Activated naive CD4-positive, alpha-beta T cell treated with anti-CD3 and anti-CD28 coated beads, Interleukin-2, amount 50 U/mL, for 72 hours (primary cell): ENCODE data around the gene MLLT11. TPM values are rescaled to one million over a fixed set of nuclear protein-coding genes. Genes with fewer than 3 reads are reported as not detected.
"Not testable (repeated sequence)": the region's sequence is repeated elsewhere in the genome, so short reads cannot be mapped to it uniquely, and the experiment has no call there.

Source experiments
- ATAC-seq, 2 donors: fragments of 150-1000 bp; cut with Tn5 transposase; 2 replicates each; pipeline ENCODE4 v1.10.0; 2021; ENCODE audit warnings: mild to moderate bottlenecking in 2 of 2, moderate library complexity in 2 of 2
- DNase-seq, 2 donors: peaks; one replicate each; pipeline ENCODE4 v3.0.0; 2021 to 2022; ENCODE audit warnings: low spot score in 2 of 2
- H3K27ac Mint-ChIP-seq, 2 donors: one replicate each; pipeline ENCODE4 v1.8.0; 2022; ENCODE audit warnings: mild to moderate bottlenecking in 2 of 2, mixed read lengths in 2 of 2
- H3K36me3 Mint-ChIP-seq, 2 donors: one replicate each; pipeline ENCODE4 v1.8.0; 2022; ENCODE audit warnings: mixed read lengths in 2 of 2
- H3K9me3 Mint-ChIP-seq, 2 donors: one replicate each; pipeline ENCODE4 v1.8.0; 2022; ENCODE audit warnings: mixed read lengths in 2 of 2
- total RNA-seq, 2 donors: library from RNA; stranded (reverse); gene quantifications; one replicate each; pipeline ENCODE4 v1.2.3, GENCODE V29; 2022

The MLLT11 gene
- total RNA-seq, 2 donors from 2014 or later = 5.6 TPM

DNA sequence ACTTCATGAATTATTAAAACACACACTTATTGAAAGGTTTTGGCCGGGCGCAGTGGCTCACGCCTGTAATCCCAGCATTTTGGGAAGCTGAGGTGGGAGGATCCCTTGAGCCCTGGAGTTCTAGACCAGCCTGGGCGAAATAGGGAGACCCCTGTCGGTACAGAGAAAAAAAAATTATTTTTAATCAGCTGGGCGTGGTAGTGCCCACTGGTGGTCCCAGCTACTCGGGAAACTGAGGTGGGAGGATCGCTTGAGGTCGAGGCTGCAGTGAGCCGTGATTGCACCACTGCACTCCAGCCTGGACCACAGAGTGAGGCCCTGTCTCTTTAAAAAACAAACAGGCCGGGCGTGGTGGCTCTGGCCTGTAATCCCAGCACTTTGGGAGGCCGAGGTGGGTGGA is 12.0 kb downstream of the MLLT11 start:
- ATAC-seq (no peak), DNase-seq (no peak)
- Mint-ChIP-seq H3K36me3 (peaks cover 7 to 10% of the 10 kb centered on the region in 2 donors), H3K9me3 (no peaks in the 10 kb centered on the region), H3K27ac (peak overlapping the region in 1 of 2 donors; percentile 99)

DNA sequence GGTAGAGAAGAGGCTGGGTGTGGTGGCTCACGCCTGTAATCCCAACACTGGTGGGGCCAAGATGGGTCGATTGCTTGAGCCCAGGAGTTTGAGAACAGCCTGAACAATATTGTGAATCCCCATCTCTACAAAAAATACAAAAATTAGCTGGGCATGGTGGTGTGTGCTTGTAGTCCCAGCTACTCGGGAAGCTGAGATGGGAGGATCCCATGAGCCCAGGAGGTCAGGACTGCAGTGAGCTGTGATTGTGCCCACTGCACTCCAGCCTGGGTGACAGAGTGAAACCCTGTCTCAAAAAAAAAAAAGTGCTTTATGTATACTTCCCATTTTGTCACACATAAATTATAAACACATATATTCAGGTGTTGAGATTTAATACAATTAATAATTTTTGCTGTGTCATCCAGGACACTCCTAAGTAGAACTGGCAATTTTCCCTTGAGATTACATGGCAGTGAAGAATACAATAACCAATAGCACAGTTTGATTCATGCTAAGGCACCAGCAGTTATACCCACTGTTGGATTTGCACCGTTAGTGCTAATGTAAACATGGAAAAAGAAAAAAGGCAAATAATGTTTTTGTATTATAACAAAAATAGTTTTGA is 25.9 kb downstream of the MLLT11 start:
- Mint-ChIP-seq H3K9me3 (no peaks in the 10 kb centered on the region), H3K36me3 (no peaks in the 10 kb centered on the region), H3K27ac (no peak overlapping the region)
- ATAC-seq (no peak), DNase-seq (no peak)

DNA sequence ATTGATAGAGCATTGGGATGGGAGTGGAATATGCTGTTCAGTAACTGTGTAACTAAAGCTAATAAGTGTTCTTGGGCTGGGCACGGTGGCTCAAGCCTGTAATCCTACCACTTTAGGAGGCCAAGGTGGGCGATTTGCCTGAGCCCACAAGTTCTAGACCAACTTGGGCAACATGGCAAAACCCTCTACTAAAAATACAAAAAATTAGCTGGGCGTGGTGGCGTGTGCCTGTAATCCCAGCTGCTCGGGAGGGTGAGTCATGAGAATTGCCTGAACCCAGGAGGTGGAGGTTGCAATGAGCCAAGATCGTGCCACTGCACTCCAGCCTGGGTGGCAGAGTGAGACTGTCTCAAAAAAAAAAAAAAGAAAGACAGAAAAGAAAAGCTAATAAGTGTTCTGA is 37.2 kb downstream of the MLLT11 start:
- H3K9me3 Mint-ChIP-seq, DNase-seq, H3K36me3 Mint-ChIP-seq, ATAC-seq: not testable (repeated sequence)
- H3K27ac Mint-ChIP-seq = peak overlapping the region in 1 of 2 donors; percentile 47

DNA sequence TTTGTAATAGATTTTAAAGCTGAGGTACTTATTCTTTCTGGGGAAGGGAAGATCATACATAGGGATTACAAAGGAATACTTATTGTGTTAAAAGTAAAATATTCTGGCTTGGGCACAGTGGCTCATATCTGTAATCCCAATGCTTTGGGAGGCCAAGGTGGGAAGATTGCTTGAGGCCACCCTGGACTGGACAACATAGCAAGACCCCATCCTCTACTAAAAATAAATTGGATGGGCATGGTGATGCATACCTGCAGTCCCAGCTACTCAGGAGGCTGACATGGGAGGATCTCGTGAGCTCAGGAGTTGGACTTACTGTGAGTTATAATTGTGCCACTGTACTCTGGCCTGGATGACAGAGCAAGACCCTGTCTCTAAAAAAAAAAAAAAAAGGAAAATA is 37.9 kb downstream of the MLLT11 start:
- DNase-seq (no peak), ATAC-seq (no peak)
- Mint-ChIP-seq H3K36me3 (no peaks in the 10 kb centered on the region), H3K27ac (no peak overlapping the region), H3K9me3 (no peaks in the 10 kb centered on the region)

DNA sequence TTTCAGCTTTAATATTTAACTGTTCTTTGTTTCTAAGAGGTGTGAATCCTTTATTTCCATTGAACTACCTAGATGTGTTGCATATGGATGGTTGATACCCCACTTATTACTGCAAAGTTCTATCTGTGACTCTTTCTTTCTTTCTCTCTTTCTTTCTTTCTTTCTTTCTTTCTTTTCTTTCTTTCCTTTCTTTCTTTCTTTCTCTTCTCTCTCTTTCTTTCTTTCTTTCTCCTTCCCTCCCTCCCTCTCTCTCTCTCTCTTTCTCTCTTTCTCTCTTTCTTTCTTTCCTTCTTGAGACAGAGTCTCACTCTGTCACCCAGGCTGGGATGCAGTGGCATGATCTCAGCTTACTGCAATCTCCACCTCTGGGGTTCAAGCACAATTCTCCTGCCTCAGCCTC is 44.4 kb downstream of the MLLT11 start:
- no peaks in the 10 kb centered on the region for H3K9me3 Mint-ChIP-seq
- H3K36me3 Mint-ChIP-seq = no peaks in the 10 kb centered on the region
- DNase-seq (no peak), ATAC-seq (no peak)
- H3K27ac Mint-ChIP-seq = no peak overlapping the region

DNA sequence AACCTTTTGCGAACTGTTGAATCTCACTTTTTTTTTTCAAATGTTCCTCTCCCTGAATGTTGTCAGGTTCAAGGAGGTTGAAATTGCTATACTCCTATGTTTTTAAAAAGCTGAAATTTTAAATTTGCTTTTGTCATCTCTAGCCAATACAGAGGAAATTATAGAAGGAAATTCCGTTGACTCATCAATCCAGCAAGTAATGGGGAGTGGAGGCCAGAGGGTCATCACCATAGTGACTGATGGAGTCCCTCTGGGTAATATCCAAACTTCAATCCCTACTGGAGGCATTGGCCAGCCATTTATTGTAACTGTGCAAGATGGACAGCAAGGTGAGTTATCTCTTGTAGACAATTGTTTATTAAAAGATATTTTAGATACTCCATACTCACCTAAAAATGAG is 46.7 kb downstream of the MLLT11 start:
- Mint-ChIP-seq H3K9me3 (no peaks in the 10 kb centered on the region), H3K27ac (no peak overlapping the region), H3K36me3 (no peaks in the 10 kb centered on the region)
- ATAC-seq = no peak
- no peak for DNase-seq

DNA sequence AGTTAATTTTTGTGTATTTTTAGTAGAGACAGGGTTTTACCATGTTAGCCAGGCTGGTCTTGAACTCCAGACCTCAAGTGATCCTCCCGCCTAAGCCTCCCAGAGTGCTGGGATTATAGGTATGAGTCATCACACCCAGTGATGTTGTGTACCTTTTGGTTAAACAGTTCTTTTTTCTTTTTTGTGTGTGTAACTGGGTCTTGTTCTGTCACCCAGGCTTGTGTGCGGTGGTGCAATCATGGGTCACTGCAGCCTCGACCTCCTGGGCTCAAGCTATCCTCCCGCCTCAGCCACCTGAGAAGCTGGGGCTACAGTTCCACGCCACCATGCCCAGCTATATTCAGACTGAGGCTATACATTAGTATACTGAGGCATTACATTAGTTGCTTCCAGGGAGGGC is 48.1 kb downstream of the MLLT11 start:
- Mint-ChIP-seq H3K27ac (no peak overlapping the region), H3K36me3 (no peaks in the 10 kb centered on the region), H3K9me3 (no peaks in the 10 kb centered on the region)
- ATAC-seq (no peak), DNase-seq (no peak)

DNA sequence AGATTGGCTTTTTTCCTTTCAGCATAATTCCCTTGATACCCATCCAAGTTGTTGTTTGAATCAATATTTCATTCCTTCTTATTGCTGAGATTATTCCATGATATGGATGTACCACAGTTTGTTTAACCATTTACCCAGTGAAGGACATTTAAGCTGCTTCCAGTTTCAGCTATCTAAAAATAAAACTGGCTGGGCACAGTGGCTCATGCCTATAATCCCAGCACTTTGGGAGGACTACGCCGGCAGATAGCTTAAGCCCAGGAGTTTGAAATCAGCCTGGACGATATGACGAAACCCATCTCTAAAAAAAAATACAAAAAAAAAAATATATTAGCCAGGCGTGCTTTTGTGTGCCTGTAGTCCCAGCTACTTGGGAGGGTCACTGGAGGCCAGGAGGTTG is 53.7 kb downstream of the MLLT11 start:
- Mint-ChIP-seq H3K9me3 (no peaks in the 10 kb centered on the region), H3K27ac (no peak overlapping the region), H3K36me3 (no peaks in the 10 kb centered on the region)
- ATAC-seq (no peak), DNase-seq (no peak)

Other genes starting within 250 kb of the MLLT11 start
- 10 to 100 TPM; 37.0 to 61.1 TPM for gene ARNT, start 183.8 kb upstream of the MLLT11 start, total RNA-seq
- not detected for gene CTXND2, start 173.3 kb upstream of the MLLT11 start, total RNA-seq
- 10 to 100 TPM; 57.4 to 73.6 TPM for gene SETDB1, start 134.0 kb upstream of the MLLT11 start, total RNA-seq
- 100 to 1,000 TPM; 110 to 134 TPM for gene CERS2, start 85.6 kb upstream of the MLLT11 start, total RNA-seq
- not detected for gene ANXA9, start 78.1 kb upstream of the MLLT11 start, total RNA-seq
- 10 to 100 TPM; 23.3 to 32.3 TPM for gene MINDY1, start 53.5 kb upstream of the MLLT11 start, total RNA-seq
- gene PRUNE1, start 51.9 kb upstream of the MLLT11 start, total RNA-seq = 10 to 100 TPM; 18.0 to 20.7 TPM
- 1 to 10 TPM in 1 of 2 donors, under 1 TPM in 1; 0.89 to 3.1 TPM for gene BNIPL, start 23.8 kb upstream of the MLLT11 start, total RNA-seq
- 1 to 10 TPM in 1 of 2 donors, under 1 TPM in 1; 0.91 to 1.0 TPM for gene C1orf56, start 12.6 kb upstream of the MLLT11 start, total RNA-seq
- gene CDC42SE1, start 775 bp upstream of the MLLT11 start, total RNA-seq = 100 to 1,000 TPM; 104 to 166 TPM
- 10 to 100 TPM in 1 of 2 donors, 1 to 10 TPM in 1; 5.6 to 14.1 TPM for gene GABPB2, start 10.4 kb downstream of the MLLT11 start, total RNA-seq
- 1 to 10 TPM; 2.8 to 7.1 TPM for gene SEMA6C, start 86.2 kb downstream of the MLLT11 start, total RNA-seq
- gene TNFAIP8L2, start 96.3 kb downstream of the MLLT11 start, total RNA-seq = 10 to 100 TPM in 1 of 2 donors, 1 to 10 TPM in 1; 6.9 to 18.5 TPM
- 10 to 100 TPM in 1 of 2 donors, 1 to 10 TPM in 1; 3.8 to 36.1 TPM for gene LYSMD1, start 105.5 kb downstream of the MLLT11 start, total RNA-seq
- 10 to 100 TPM; 62.3 to 83.9 TPM for gene SCNM1, start 105.7 kb downstream of the MLLT11 start, total RNA-seq
- gene TMOD4, start 115.6 kb downstream of the MLLT11 start, total RNA-seq = under 1 TPM; 0.77 to 0.78 TPM
- 10 to 100 TPM; 61.3 to 67.0 TPM for gene VPS72, start 129.8 kb downstream of the MLLT11 start, total RNA-seq
- gene PIP5K1A, start 138.2 kb downstream of the MLLT11 start, total RNA-seq = 100 to 1,000 TPM in 1 of 2 donors, 10 to 100 TPM in 1; 88.0 to 137 TPM
- gene PSMD4, start 194.3 kb downstream of the MLLT11 start, total RNA-seq = 100 to 1,000 TPM; 185 to 189 TPM
- 10 to 100 TPM; 28.0 to 29.0 TPM for gene ZNF687, start 221.9 kb downstream of the MLLT11 start, total RNA-seq